ENCODE results near the gene GSX1. TPM values are rescaled to one million over a fixed set of nuclear protein-coding genes. Genes with fewer than 3 reads are reported as not detected.

GSX1 gene
- total RNA-seq, 1 donor from 2014 or later: not detected

GRCh38 chr13:27835799-27836198, 43.5 kb downstream of the GSX1 start:
- H3K36me3 Mint-ChIP-seq (ENCODE audit: low read depth): no peaks in the 10 kb centered on the region

GRCh38 chr13:27839809-27840467, 47.7 kb downstream of the GSX1 start:
- Mint-ChIP-seq H3K4me3 (no peak overlapping the region), H3K36me3 (ENCODE audit: low read depth) (no peaks in the 10 kb centered on the region), H3K27ac (no peak overlapping the region), H3K4me1 (no peaks in the 10 kb centered on the region), H3K27me3 (peaks cover 37% of the 10 kb centered on the region), H3K9me3 (peaks cover 7% of the 10 kb centered on the region)
- TF ChIP-seq CTCF (IDR thresholded peaks at IDR 0.05): no peak
- ATAC-seq (ENCODE audit: low read depth) (no peak), DNase-seq (no peak)
- POLR2A ChIA-PET: no interaction called here
- intact Hi-C loops (cut with micrococcal nuclease): no loop called here
- CTCF ChIA-PET: interaction anchor here (1.0 to 1.9 kb wide), 4 partner anchors 9 to 478 kb away, joined by 3 to 6 read pairs (median 5); no protein-coding TSS in a partner anchor

More at GRCh38 chr13:27835799-27836198, 43.5 kb downstream of the GSX1 start:
- no peak for TF ChIP-seq CTCF (IDR thresholded peaks at IDR 0.05)
- no peaks in the 10 kb centered on the region for H3K9me3 Mint-ChIP-seq
- no peak overlapping the region for H3K27ac Mint-ChIP-seq
- DNase-seq (no peak), ATAC-seq (ENCODE audit: low read depth) (no peak)
- ChIA-PET POLR2A (no interaction called here), CTCF (interaction anchor here (3.1 kb wide), 1 partner anchor 9 kb away, joined by 18 read pairs; no protein-coding TSS in a partner anchor)
- intact Hi-C loops (cut with micrococcal nuclease): no loop called here
- no peak overlapping the region for H3K4me3 Mint-ChIP-seq
- no peaks in the 10 kb centered on the region for H3K4me1 Mint-ChIP-seq
- H3K27me3 Mint-ChIP-seq: peaks cover 32% of the 10 kb centered on the region

GRCh38 chr13:27842571-27842970, 50.3 kb downstream of the GSX1 start:
- peaks cover 7% of the 10 kb centered on the region for H3K9me3 Mint-ChIP-seq
- H3K4me1 Mint-ChIP-seq: no peaks in the 10 kb centered on the region
- H3K27me3 Mint-ChIP-seq: peaks cover 42% of the 10 kb centered on the region
- H3K36me3 Mint-ChIP-seq (ENCODE audit: low read depth): no peaks in the 10 kb centered on the region
- intact Hi-C loops (cut with micrococcal nuclease): no loop called here
- ChIA-PET POLR2A (no interaction called here), CTCF (interaction anchor here (0.6 to 1.7 kb wide), 3 partner anchors 12 to 48 kb away, joined by 3 to 6 read pairs (median 5); no protein-coding TSS in a partner anchor)
- H3K27ac Mint-ChIP-seq: no peak overlapping the region
- no peak for TF ChIP-seq CTCF (IDR thresholded peaks at IDR 0.05)
- no peak for ATAC-seq (ENCODE audit: low read depth)
- DNase-seq: no peak
- H3K4me3 Mint-ChIP-seq: no peak overlapping the region

Other genes starting within 250 kb of the GSX1 start
- gene LNX2, start 172.0 kb upstream of the GSX1 start, total RNA-seq: 6.1 and 7.1 TPM in 2 replicates
- gene POLR1D, start 170.6 kb upstream of the GSX1 start, total RNA-seq: 114 and 121 TPM in 2 replicates
- not detected in 2 replicates for gene PDX1, start 127.5 kb downstream of the GSX1 start, total RNA-seq
- gene CDX2, start 176.8 kb downstream of the GSX1 start, total RNA-seq: not detected in 2 replicates
- not detected in 2 replicates for gene URAD, start 196.2 kb downstream of the GSX1 start, total RNA-seq

All from activated B cell treated with CpG ODN at 0.5 μM for 24 hours (primary cell).